ENCODE data around the gene TSPAN11. TPM values are rescaled to one million over a fixed set of nuclear protein-coding genes. Genes with fewer than 3 reads are reported as not detected.
"Not testable (repeated sequence)": the region's sequence is repeated elsewhere in the genome, so short reads cannot be mapped to it uniquely, and the experiment has no call there.

TSPAN11 gene
- total and polyA plus RNA-seq, 4 donors = 1.4 to 12.1 (median 3.9) TPM

GRCh38 chr12:31011746-31012566 lies 85.4 kb downstream of the TSPAN11 start:
- 85 to 87% methylated on average over 11 of the region's 11 CpGs for WGBS, 2 donors
- ATAC-seq (ENCODE audit: insufficient read depth, low FRiP score) = peak; percentile 17
- no peak overlapping the region for H3K4me3 ChIP-seq

GRCh38 chr12:31012567-31012891 lies 86.0 kb downstream of the TSPAN11 start:
- H3K9me3 ChIP-seq (ENCODE audit: control insufficient read depth in 4 of 4, insufficient read depth in 3 of 4, low read length in 3 of 4); H3K4me3 ChIP-seq; DNase-seq; ATAC-seq (ENCODE audit: insufficient read depth, low FRiP score); H3K4me1 ChIP-seq (ENCODE audit: control insufficient read depth in 5 of 5, insufficient read depth in 5 of 5, low read length in 5 of 5); H3K27ac ChIP-seq (ENCODE audit: low read depth in 1 of 2, low read length in 1 of 2); H3K9ac ChIP-seq (ENCODE audit: insufficient read depth in 1 of 2, low read length in 2 of 2); H3K36me3 ChIP-seq (ENCODE audit: control insufficient read depth in 4 of 4, insufficient read depth in 4 of 4, low read length in 4 of 4); H3K27me3 ChIP-seq (ENCODE audit: control insufficient read depth in 3 of 3, insufficient read depth in 3 of 3, low read length in 2 of 3): not testable (repeated sequence)
- 87 to 91% methylated on average over 7 of the region's 7 CpGs for WGBS, 2 donors

More at GRCh38 chr12:31011746-31012566, 85.4 kb downstream of the TSPAN11 start:
- no peak overlapping the region for H3K9ac ChIP-seq (ENCODE audit: insufficient read depth in 1 of 2, low read length in 2 of 2)
- no peak overlapping the region for H3K27ac ChIP-seq (ENCODE audit: low read depth in 1 of 2, low read length in 1 of 2)
- peaks cover 0 to 6% (median 0%) of the 10 kb centered on the region in 5 donors for H3K4me1 ChIP-seq (ENCODE audit: control insufficient read depth in 5 of 5, insufficient read depth in 5 of 5, low read length in 5 of 5)
- no peaks in the 10 kb centered on the region for H3K36me3 ChIP-seq (ENCODE audit: control insufficient read depth in 4 of 4, insufficient read depth in 4 of 4, low read length in 4 of 4)
- no peak for DNase-seq
- H3K9me3 ChIP-seq (ENCODE audit: control insufficient read depth in 4 of 4, insufficient read depth in 3 of 4, low read length in 3 of 4) = no peaks in the 10 kb centered on the region
- no peaks in the 10 kb centered on the region for H3K27me3 ChIP-seq (ENCODE audit: control insufficient read depth in 3 of 3, insufficient read depth in 3 of 3, low read length in 2 of 3)
- no peak for TF ChIP-seq CTCF (IDR thresholded peaks at IDR 0.05; ENCODE audit: control extremely low read depth, extremely low read depth)

GRCh38 chr12:31015215-31015614 lies 88.7 kb downstream of the TSPAN11 start:
- H3K4me3 ChIP-seq = no peak overlapping the region
- no peak overlapping the region for H3K9ac ChIP-seq (ENCODE audit: insufficient read depth in 1 of 2, low read length in 2 of 2)
- DNase-seq (no peak), ATAC-seq (ENCODE audit: insufficient read depth, low FRiP score) (no peak)
- H3K36me3 ChIP-seq (ENCODE audit: control insufficient read depth in 4 of 4, insufficient read depth in 4 of 4, low read length in 4 of 4) = no peaks in the 10 kb centered on the region
- H3K27ac ChIP-seq (ENCODE audit: low read depth in 1 of 2, low read length in 1 of 2) = no peak overlapping the region
- no peaks in the 10 kb centered on the region for H3K9me3 ChIP-seq (ENCODE audit: control insufficient read depth in 4 of 4, insufficient read depth in 3 of 4, low read length in 3 of 4)
- peaks cover 0 to 6% (median 4%) of the 10 kb centered on the region in 5 donors for H3K4me1 ChIP-seq (ENCODE audit: control insufficient read depth in 5 of 5, insufficient read depth in 5 of 5, low read length in 5 of 5)
- no peaks in the 10 kb centered on the region for H3K27me3 ChIP-seq (ENCODE audit: control insufficient read depth in 3 of 3, insufficient read depth in 3 of 3, low read length in 2 of 3)
- no peak for TF ChIP-seq CTCF (IDR thresholded peaks at IDR 0.05; ENCODE audit: control extremely low read depth, extremely low read depth)
- WGBS, 2 donors = 94% methylated on average over 13 of the region's 13 CpGs

GRCh38 chr12:31016057-31016456 lies 89.5 kb downstream of the TSPAN11 start:
- 91 to 95% methylated on average over 9 of the region's 9 CpGs for WGBS, 2 donors
- no peaks in the 10 kb centered on the region for H3K9me3 ChIP-seq (ENCODE audit: control insufficient read depth in 4 of 4, insufficient read depth in 3 of 4, low read length in 3 of 4)
- no peak overlapping the region for H3K9ac ChIP-seq (ENCODE audit: insufficient read depth in 1 of 2, low read length in 2 of 2)
- H3K4me1 ChIP-seq (ENCODE audit: control insufficient read depth in 5 of 5, insufficient read depth in 5 of 5, low read length in 5 of 5) = peaks cover 0 to 6% (median 4%) of the 10 kb centered on the region in 5 donors
- H3K27ac ChIP-seq (ENCODE audit: low read depth in 1 of 2, low read length in 1 of 2) = no peak overlapping the region
- no peak for TF ChIP-seq CTCF (IDR thresholded peaks at IDR 0.05; ENCODE audit: control extremely low read depth, extremely low read depth)
- H3K36me3 ChIP-seq (ENCODE audit: control insufficient read depth in 4 of 4, insufficient read depth in 4 of 4, low read length in 4 of 4) = no peaks in the 10 kb centered on the region
- no peaks in the 10 kb centered on the region for H3K27me3 ChIP-seq (ENCODE audit: control insufficient read depth in 3 of 3, insufficient read depth in 3 of 3, low read length in 2 of 3)
- ATAC-seq (ENCODE audit: insufficient read depth, low FRiP score) = no peak
- DNase-seq = no peak
- H3K4me3 ChIP-seq = no peak overlapping the region

All from lung (tissue), 12 donors.